Esophagus (tissue), 2 donors: Measurements from ENCODE around the gene CCSER1. TPM values are rescaled to one million over a fixed set of nuclear protein-coding genes. Genes with fewer than 3 reads are reported as not detected.

Experiments
- polyA plus RNA-seq, 2 donors: library from polyadenylated mRNA; stranded (reverse); fragments of 200-250 nt; gene quantifications; one replicate each; pipeline ENCODE4 v1.2.3, GENCODE V29; 2013
- donor health status: healthy with polysubstance abuse.
- donor health status: Bipolar disorder and iron deficiency.

Gene CCSER1
- polyA plus RNA-seq, 2 donors = 0.35 to 0.87 TPM

Other genes with a start within 250 kb of the CCSER1 start
- 1 to 10 TPM in 1 of 2 donors, under 1 TPM in 1; 0.79 to 6.5 TPM for gene MMRN1, start 232.5 kb upstream of the CCSER1 start, polyA plus RNA-seq